Stimulated activated CD4-positive, alpha-beta T cell treated with anti-CD3 and anti-CD28 coated beads, Interleukin-1b, Interleukin-23, amount 100 ng/mL, for 48 hours (primary cell): ENCODE data around the gene SMURF2.
A peak's percentile ranks its signal among the peaks of the same experiment; 100 is the strongest.
"Not testable (repeated sequence)": the region's sequence is repeated elsewhere in the genome, so short reads cannot be mapped to it uniquely, and the experiment has no call there.

Source experiments
- DNase-seq: peaks from one replicate; pipeline ENCODE4 v3.0.0-alpha.2; 2020

SMURF2 gene

GRCh38 chr17:64630309-64631223 is 31.5 kb downstream of the SMURF2 start:
- DNase-seq = no peak

GRCh38 chr17:64628641-64629040 is 33.5 kb downstream of the SMURF2 start:
- peak; percentile 32 for DNase-seq

DNA sequence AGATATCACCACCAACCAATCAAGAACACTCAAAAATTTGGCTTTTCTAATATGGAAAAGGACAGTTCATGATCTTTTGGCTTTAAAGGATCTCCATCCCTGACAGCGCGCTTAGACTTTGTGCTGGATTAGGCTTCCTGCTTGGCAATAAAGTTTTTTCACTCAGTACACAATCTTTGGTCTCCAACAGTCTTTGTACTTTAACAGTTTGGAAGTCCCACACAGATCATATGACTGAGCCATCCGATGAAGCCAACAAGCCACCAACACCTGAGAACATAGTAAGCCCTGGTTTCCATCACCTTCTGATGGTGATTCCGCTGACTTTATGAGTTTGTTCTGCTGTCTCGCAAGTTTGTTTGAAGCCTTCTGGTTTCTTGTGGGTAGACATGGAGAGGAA is 34.3 kb downstream of the SMURF2 start:
- peak; percentile 8 for DNase-seq

DNA sequence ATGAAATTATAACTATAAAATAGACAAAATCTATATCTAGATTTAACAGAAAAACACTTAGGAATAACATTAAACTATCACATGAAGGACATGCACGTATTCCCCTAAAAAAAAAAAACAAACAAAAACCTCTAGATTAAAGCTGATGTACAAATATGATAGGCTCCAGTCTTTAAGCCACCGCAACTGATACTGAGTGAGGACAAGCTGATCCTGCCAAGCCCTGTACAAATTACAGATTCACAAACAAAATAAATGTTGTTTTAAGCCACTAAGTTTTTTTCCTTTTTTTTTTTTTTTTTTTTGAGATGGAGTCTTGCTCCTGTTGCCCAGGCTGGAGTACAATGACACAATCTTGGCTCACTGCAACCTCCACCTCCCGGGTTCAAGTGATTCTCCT is 35.3 kb downstream of the SMURF2 start:
- no peak for DNase-seq

- no peak for DNase-seq
Measured at GRCh38 chr17:64625541-64625940, 36.6 kb downstream of the SMURF2 start.

- no peak for DNase-seq
Measured at GRCh38 chr17:64622931-64623654, 39.0 kb downstream of the SMURF2 start.

- DNase-seq = no peak
Measured at GRCh38 chr17:64621772-64622171, 40.3 kb downstream of the SMURF2 start.

DNA sequence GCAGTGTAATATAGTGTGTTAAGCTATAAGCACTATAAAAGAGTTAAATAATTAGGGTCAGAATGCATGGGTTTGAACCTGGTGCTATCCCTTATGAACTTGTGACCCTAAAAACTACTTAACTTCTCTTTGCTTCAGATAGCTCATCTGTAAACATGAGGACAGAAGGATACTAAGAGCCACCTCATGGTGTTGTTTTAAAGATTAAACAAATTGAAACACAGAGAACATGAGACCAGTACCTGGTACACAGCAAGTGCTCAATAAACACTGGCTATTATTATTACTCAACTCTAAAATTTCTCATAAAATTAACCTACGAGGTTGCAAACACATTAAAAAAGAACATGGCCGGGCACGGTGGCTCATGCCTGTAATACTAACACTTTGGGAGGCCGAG is 43.3 kb downstream of the SMURF2 start:
- no peak for DNase-seq

DNA sequence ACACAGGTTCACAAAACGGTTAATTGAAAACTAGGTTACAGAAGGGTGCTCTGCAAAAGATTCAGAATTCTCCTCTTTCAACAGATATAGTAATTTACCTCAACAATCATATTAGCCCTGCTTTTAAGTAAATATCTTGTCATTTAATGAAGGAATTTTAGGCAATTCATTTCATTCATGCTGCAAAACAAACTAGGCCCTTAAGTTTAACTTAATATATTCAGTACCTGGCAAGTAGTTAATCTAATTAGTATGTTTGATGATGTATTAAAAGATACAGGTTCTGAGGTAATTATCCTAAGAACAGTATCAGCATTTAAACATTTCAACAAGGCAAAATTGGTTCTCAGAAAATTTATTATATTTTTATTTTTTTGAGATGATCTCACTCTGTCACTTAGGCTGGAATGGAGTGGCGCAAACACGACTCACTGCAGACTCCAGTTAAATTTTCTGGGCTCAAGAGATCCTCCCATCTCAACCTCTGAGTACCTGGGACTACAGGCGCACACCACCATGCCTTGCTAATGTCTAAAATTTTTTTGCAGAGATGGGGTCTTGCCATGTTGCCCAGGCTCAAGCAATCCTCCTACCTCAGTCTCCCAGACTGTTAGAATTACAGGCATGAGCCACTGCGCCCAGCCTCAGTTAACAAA is 44.9 kb downstream of the SMURF2 start:
- no peak for DNase-seq

DNA sequence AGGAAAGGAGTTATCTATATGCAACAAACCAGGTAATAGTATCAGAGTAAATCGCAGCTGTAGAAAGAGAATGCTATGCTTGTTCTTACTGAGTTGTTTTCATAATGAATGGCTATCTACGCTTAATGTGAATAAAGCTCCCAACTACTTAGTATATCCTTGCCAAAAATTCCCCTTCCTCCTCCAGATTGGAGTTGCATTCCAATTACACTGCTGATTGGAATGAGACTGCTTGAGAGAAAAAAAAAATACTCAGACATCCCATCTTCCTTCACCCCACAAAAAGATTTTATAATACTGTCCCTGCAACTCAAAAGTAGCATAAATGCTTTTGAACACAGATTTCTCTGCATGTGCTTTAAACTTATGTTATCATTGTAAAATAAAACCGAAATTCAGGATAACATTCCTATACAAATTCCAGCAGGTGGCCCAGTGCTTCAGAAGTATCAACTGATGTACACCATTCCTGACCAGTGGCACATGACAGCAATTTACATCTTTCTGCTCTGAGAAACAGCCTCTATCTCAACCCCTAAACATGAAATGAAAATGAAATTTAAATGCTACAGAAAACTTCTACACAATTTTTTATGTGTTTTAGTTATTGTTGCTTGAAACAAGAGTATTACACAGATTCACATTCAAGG is 47.0 kb downstream of the SMURF2 start:
- no peak for DNase-seq

DNA sequence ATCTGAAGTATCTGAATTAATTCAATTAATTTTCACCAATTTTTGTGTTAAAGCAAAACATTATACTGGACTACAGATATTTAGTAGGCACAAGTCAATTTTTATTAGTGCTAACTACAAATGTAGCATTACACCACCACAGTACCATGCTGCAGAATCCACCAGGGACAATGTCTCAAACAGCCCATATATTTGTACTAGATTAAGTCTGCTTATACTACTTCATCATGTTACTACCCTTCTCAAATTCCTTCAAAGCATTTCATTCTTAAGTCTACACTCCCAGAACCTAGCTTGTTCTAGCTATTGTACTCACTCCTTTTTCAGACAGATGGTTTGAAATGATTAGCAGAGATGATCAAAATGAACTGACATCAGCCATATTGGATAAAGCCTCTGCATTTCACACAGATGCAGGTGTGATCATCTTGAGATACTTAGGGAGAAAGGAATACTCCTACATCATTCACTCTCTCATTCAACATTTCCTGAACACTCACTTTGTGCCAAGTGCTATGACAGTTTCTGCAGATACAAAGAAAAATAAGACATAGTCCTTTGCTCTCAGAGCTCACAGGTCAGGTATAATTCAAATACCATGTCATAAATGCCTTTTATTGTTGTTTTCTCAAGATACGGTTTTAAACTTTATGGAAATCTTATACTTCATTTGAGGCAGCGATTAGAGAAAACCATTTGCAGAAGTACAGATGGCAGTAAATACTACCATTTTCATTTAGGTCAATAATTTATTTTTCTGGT is 47.7 kb downstream of the SMURF2 start:
- no peak for DNase-seq

- no peak for DNase-seq
Measured at GRCh38 chr17:64611369-64611768, 50.7 kb downstream of the SMURF2 start.

DNA sequence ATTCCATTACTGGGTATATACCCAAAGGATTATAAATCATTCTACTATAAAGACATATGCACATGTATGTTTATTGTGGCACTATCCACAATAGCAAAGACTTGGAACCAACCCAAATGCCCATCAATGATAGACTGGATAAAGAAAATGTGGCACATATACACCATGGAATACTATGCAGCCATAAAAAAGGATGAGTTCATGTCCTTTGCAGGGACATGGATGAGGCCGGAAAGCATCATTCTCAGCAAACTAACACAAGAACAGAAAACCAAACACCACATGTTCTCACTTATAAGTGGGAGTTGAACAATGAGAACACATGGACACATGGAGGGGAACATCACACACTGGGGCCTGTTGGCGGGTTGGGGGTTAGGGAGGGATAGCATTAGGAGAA is 51.9 kb downstream of the SMURF2 start:
- not testable (repeated sequence) for DNase-seq

GRCh38 chr17:64608571-64608981 is 53.5 kb downstream of the SMURF2 start:
- no peak for DNase-seq

DNA sequence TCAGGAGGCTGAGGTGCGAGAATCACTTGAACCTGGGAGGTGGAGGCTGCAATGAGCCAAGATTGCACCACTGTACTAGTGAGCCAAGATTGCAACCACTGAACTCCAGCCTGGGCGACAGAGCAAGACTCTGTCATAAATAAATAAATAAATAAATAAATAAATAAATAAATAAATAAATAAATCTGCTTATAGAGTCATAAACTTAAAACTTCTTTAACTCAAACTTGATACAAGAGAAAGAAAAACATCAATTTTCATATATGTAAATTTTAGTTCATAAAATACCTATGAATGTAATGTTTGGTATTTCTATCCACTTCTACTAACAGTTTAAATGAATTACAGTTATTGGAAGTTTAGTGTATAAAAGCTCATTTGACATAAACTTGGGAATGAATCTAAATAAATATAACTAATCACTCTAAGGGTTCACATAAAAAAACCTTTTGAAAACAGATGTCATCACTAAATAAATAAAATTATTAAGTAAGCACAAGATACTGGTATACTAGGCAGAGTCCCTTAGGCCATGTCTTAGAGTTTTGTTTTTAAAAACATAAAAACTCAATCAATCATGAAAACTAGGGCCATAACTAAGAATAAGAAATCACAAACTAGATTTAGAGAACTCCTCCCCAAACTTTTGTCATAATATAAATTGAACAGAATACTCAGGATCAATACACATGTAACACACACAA is 54.1 kb downstream of the SMURF2 start:
- DNase-seq = no peak

- DNase-seq = not testable (repeated sequence)
Measured at GRCh38 chr17:64604532-64604931, 57.6 kb downstream of the SMURF2 start.

DNA sequence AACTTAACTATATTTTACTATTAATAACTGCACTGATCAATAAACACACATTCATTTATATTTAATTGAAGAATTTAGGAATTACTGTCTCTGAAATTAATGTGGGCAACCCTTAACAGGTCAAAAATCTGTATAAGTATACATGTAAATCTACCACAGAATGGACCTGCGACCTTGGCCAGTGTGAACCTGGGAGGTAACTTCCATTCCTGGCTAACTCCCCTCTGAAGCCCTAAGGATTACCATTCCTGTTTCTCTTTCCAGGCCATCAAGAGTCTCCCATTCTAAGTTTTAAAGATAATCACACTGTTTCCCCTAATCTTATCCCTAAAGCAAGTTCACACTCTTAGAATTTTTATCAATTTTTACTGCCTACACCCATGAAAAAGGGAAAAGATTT is 58.1 kb downstream of the SMURF2 start:
- DNase-seq = no peak

- no peak for DNase-seq
Measured at GRCh38 chr17:64599827-64600226, 62.3 kb downstream of the SMURF2 start.

DNA sequence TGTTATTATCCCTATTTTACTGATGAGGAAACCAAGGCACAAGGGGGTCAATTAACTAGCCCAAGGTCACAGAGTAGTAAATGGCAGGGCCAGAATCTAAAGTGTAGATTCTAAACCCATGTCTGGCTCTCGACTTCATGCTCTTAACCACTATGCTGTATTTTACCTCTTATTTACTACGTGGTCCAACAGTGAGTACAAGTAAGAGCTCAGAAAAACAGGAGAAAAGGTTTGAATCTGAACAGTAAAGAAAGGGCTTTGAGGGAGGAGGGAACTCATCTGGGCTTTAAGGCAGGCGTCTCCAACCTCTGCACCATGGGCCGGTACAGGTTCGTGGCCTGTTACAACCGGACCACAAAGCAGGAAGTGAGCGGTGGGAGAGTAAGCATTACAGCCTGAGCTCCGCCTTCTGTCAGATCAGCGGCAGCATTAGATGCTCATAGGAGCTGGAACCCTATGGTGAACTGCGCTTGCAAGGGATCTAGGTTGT is 62.9 kb downstream of the SMURF2 start:
- peak; percentile 50 for DNase-seq

- no peak for DNase-seq
Measured at GRCh38 chr17:64598672-64599071, 63.4 kb downstream of the SMURF2 start.

DNA sequence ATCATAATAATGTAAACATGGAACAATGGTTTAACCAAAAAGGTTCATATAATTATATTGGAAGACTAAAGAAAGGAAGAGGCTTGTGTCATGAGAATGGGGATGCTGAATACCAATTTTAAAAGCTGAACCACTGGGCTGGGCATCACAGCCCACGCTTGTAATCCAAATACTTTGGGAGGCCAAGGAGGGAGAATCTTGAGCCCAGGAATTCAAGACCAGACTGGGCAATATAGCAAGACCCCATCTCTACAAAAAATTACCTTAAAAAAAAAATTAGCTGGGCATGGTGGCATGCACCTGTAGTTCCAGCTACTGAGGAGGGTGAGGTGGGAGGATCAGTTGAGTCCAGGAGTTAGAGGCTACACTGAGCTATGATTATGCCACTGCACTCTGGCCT is 65.1 kb downstream of the SMURF2 start:
- DNase-seq = no peak
